GM13976 (cell line): ENCODE data around the gene SHBG.

Experiments
- DNase-seq: peaks from one replicate; pipeline ENCODE4 v3.0.0; 2012; ENCODE audit warnings: low spot score
- in situ Hi-C: fragments of 300-500 bp; cut with MboI; formaldehyde crosslinking; loops from one replicate; pipeline ENCODE4 v1.12.0; 2022; ENCODE audit warnings: low sequenced_read_pairs, mixed read lengths, inconsistent platforms; ENCODE audit not compliant: unreplicated experiment
- TF ChIP-seq, protein P1 (sequence below): IDR thresholded peaks from 2 replicates; pipeline ENCODE4 v1.5.1; 2012; ENCODE audit warnings: borderline replicate concordance, mild to moderate bottlenecking; ENCODE audit not compliant: insufficient read depth; ENCODE audit errors: extremely low read depth, missing control alignments, control extremely low read depth

SHBG gene

GRCh38 chr17:7674934-7675333 is 45.0 kb downstream of the SHBG start:
- no peak for DNase-seq
- in situ Hi-C loops = no loop called here
- TF ChIP-seq, protein P1, sequence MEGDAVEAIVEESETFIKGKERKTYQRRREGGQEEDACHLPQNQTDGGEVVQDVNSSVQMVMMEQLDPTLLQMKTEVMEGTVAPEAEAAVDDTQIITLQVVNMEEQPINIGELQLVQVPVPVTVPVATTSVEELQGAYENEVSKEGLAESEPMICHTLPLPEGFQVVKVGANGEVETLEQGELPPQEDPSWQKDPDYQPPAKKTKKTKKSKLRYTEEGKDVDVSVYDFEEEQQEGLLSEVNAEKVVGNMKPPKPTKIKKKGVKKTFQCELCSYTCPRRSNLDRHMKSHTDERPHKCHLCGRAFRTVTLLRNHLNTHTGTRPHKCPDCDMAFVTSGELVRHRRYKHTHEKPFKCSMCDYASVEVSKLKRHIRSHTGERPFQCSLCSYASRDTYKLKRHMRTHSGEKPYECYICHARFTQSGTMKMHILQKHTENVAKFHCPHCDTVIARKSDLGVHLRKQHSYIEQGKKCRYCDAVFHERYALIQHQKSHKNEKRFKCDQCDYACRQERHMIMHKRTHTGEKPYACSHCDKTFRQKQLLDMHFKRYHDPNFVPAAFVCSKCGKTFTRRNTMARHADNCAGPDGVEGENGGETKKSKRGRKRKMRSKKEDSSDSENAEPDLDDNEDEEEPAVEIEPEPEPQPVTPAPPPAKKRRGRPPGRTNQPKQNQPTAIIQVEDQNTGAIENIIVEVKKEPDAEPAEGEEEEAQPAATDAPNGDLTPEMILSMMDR = no peak

- in situ Hi-C loops = no loop called here
- TF ChIP-seq, protein P1 = no peak
- DNase-seq = no peak
Observed at GRCh38 chr17:7676533-7676932, 46.6 kb downstream of the SHBG start.

DNA sequence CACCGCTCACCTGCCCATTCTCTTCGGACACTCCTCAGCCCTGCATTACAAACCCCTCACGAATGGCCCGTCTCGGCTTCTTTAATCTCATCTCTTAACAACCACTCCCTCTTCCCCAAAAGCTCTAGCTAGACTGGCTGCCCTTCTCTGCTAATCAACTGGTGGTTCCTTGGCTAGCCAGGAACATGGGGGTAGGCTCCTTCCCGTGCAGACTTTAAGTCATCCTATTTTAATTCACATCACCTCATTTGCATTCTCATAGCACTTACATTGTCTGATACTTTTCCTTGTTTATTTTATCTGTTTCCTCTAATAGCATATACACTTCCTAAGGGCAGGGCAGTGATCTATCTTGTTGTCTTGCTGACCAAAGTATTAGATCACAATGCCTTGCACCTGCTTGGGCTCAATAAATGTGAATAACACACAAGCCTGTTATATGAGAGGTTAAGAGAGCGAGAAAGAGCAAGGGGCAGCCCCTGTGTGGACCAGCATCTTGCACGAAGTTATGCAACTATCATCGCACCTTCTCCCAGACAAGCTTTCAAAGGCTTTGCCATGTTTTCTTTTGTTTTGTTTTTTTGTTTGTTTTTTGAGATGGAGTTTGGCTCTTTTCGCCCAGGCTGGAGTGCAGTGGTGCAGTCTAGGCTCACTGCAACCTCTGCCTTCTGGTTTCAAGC is 47.6 kb downstream of the SHBG start:
- in situ Hi-C loops = no loop called here
- TF ChIP-seq, protein P1 = no peak
- no peak for DNase-seq
